A673 (cell line): ENCODE data around the gene UAP1. TPM values are rescaled to one million over a fixed set of nuclear protein-coding genes. Genes with fewer than 3 reads are reported as not detected.
A peak's percentile ranks its signal among the peaks of the same experiment; 100 is the strongest.

Experiments used
- BruUV-seq: library from RNA; stranded (reverse); fragments of 400-500 nt; replicated peaks from 2 replicates; lab custom pipeline; 2021; lab: Mats Ljungman, UMichigan
- CTCF ChIA-PET: fragments of 300-600 bp; sonication (Branson Sonifier 250); formaldehyde crosslinking; loops from one replicate; lab custom pipeline; 2022; ENCODE audit warnings: antibody characterized with exemption; lab: Charles Lee
- POLR2A ChIA-PET: fragments of 300-600 bp; sonication (Branson Sonifier 250); formaldehyde crosslinking; loops from one replicate; lab custom pipeline; 2022; ENCODE audit warnings: antibody characterized with exemption; ENCODE audit not compliant: low non-redundant PET; lab: Charles Lee
- DNase-seq: peaks from one replicate; pipeline ENCODE4 v3.0.0-alpha.2; 2015; ENCODE audit warnings: low spot score
- H3K27ac ChIP-seq: fragments of 200-600 bp; sonication (generic); 2 replicates; pipeline ENCODE4 v1.5.1; 2016; ENCODE audit warnings: mixed run types, low read depth, mild to moderate bottlenecking, mixed read lengths, antibody characterized with exemption, low read length; ENCODE audit not compliant: poor library complexity, severe bottlenecking
- H3K27me3 ChIP-seq: fragments of 200-600 bp; sonication (generic); replicated peaks from 2 replicates; pipeline ENCODE4 v1.6.1; 2017; ENCODE audit warnings: mixed run types, low read depth, mild to moderate bottlenecking, mixed read lengths, antibody characterized with exemption, low read length; ENCODE audit not compliant: insufficient read depth, poor library complexity
- H3K36me3 ChIP-seq: fragments of 200-600 bp; sonication (generic); 2 replicates; pipeline ENCODE4 v1.6.1; 2016; ENCODE audit warnings: mixed run types, mild to moderate bottlenecking, mixed read lengths, antibody characterized with exemption, low read length; ENCODE audit not compliant: insufficient read depth, poor library complexity, severe bottlenecking
- H3K4me1 ChIP-seq: fragments of 200-600 bp; sonication (generic); 2 replicates; pipeline ENCODE4 v1.6.1; 2017; ENCODE audit warnings: mixed run types, mild to moderate bottlenecking, mixed read lengths, antibody characterized with exemption, low read length; ENCODE audit not compliant: insufficient read depth, poor library complexity, severe bottlenecking
- H3K4me3 ChIP-seq: fragments of 200-600 bp; sonication (generic); 2 replicates; pipeline ENCODE4 v1.5.1; 2016; ENCODE audit warnings: low read depth, mixed run types, mild to moderate bottlenecking, mixed read lengths, low read length; ENCODE audit not compliant: poor library complexity, severe bottlenecking
- H3K9me3 ChIP-seq: fragments of 200-600 bp; sonication (generic); 2 replicates; pipeline ENCODE4 v1.6.1; 2016; ENCODE audit warnings: mixed run types, low read depth, mild to moderate bottlenecking, mixed read lengths, antibody characterized with exemption, low read length; ENCODE audit not compliant: poor library complexity, severe bottlenecking
- CTCF ChIP-seq: fragments of 300-800, 200-600 bp; sonication (generic); conservative IDR thresholded peaks from 2 replicates; pipeline ENCODE4 v1.5.1; 2017; ENCODE audit warnings: low read depth, mild to moderate bottlenecking, antibody characterized with exemption, low read length, moderate library complexity, mixed read lengths
- EZH2 ChIP-seq: fragments of 200-600 bp; sonication (generic); IDR thresholded peaks from 2 replicates; pipeline ENCODE4 v1.6.1; 2017; ENCODE audit warnings: borderline replicate concordance, low read depth, mild to moderate bottlenecking, mixed read lengths, antibody characterized with exemption, low read length; ENCODE audit not compliant: poor library complexity, severe bottlenecking
- intact Hi-C: fragments of 100-400 bp; cut with micrococcal nuclease; formaldehyde crosslinking; loops from one replicate; pipeline ENCODE4 v1.10.0; 2022; ENCODE audit not compliant: unreplicated experiment
- total RNA-seq: library from RNA; stranded (reverse); gene quantifications from 2 replicates; pipeline ENCODE4 v1.2.3, GENCODE V29; 2021

Gene UAP1
- total RNA-seq, 1 experiment from 2014 or later: 152 TPM

DNA sequence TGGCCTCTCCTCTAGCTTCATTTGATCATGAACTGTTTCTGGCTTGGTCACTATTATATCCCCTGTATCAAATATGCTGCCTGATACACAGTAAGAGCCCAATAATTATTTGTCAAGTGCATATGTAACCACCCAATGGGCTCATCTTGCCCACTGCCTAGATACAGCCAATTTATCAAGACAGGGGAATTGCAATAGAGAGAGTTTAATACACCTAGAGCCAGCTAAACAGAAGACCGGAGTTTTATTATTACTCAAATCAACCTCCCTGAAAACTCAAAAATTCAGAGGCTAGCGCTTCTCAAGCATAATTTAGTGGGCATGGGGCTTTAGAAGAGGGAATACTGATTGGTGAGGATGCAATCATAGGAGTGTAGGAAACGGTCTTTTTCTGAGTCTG lies 18.3 kb upstream of the UAP1 start:
- no peaks in the 10 kb centered on the region for H3K27me3 ChIP-seq
- TF ChIP-seq CTCF (no peak), EZH2 (no peak)
- CTCF ChIA-PET: no interaction called here
- peaks cover 4% of the 10 kb centered on the region for H3K4me1 ChIP-seq
- peaks cover 7% of the 10 kb centered on the region for H3K9me3 ChIP-seq
- no peak overlapping the region for H3K4me3 ChIP-seq
- POLR2A ChIA-PET: no interaction called here
- H3K36me3 ChIP-seq: no peaks in the 10 kb centered on the region
- DNase-seq: no peak
- intact Hi-C loops: no loop called here
- no peak overlapping the region for H3K27ac ChIP-seq
- BruUV-seq: no TSS peak

GRCh38 chr1:162548170-162548569 lies 13.4 kb upstream of the UAP1 start:
- TF ChIP-seq EZH2 (no peak), CTCF (no peak)
- DNase-seq: peak; percentile 29
- intact Hi-C loops: no loop called here
- no peak overlapping the region for H3K4me3 ChIP-seq
- H3K4me1 ChIP-seq: peaks cover 11% of the 10 kb centered on the region
- peaks cover 3% of the 10 kb centered on the region for H3K9me3 ChIP-seq
- no peaks in the 10 kb centered on the region for H3K27me3 ChIP-seq
- BruUV-seq: no TSS peak
- H3K36me3 ChIP-seq: no peaks in the 10 kb centered on the region
- CTCF ChIA-PET: no interaction called here
- POLR2A ChIA-PET: no interaction called here
- H3K27ac ChIP-seq: no peak overlapping the region

DNA sequence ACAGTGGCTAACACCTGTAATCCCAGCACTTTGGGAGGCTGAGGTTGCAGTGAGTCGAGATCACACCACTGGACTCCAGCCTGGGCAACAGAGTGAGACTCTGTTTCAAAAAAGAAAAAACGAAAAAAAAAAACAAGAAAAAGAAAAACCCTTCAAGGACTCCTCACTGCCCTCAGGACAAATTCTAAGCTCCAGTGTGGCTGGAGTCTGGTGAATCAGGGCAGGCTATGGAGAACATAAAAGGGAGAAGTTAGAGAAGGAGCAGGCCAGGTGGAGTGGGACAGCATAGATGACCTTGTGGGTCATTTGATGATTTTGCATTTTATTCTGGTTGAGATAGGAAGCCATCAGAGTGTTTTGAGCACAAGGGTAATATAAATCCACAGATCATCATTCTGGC lies 12.5 kb upstream of the UAP1 start:
- intact Hi-C loops: no loop called here
- Histone ChIP-seq H3K4me3 (no peak overlapping the region), H3K27ac (no peak overlapping the region), H3K9me3 (no peaks in the 10 kb centered on the region), H3K36me3 (no peaks in the 10 kb centered on the region), H3K4me1 (peaks cover 11% of the 10 kb centered on the region), H3K27me3 (no peaks in the 10 kb centered on the region)
- TF ChIP-seq EZH2 (no peak), CTCF (no peak)
- BruUV-seq: no TSS peak
- ChIA-PET CTCF (interaction anchor here (0.6 kb wide), 1 partner anchor 58 kb away, joined by 4 read pairs; no protein-coding TSS in a partner anchor), POLR2A (no interaction called here)
- no peak for DNase-seq
